Endodermal cell (in vitro differentiated cells): ENCODE data around the gene SLC49A4. TPM values are rescaled to one million over a fixed set of nuclear protein-coding genes. Genes with fewer than 3 reads are reported as not detected.

Source experiments
- DNase-seq: peaks from one replicate; pipeline ENCODE4 v3.0.0-alpha.2; 2017
- H3K27ac ChIP-seq: 2 replicates; pipeline ENCODE4 v1.5.1; 2013; ENCODE audit warnings: mild to moderate bottlenecking, low read depth, low read length, moderate library complexity
- H3K27me3 ChIP-seq: 2 replicates; pipeline ENCODE4 v1.6.1; 2013; ENCODE audit warnings: mild to moderate bottlenecking, low read length, moderate library complexity; ENCODE audit not compliant: insufficient read depth, control insufficient read depth, poor library complexity, severe bottlenecking
- H3K36me3 ChIP-seq: 2 replicates; pipeline ENCODE4 v1.7.0; 2013; ENCODE audit warnings: mild to moderate bottlenecking, low read length, moderate library complexity; ENCODE audit not compliant: control insufficient read depth, insufficient read depth
- H3K4me1 ChIP-seq: one replicate; pipeline ENCODE4 v1.7.0; 2013; ENCODE audit warnings: low read length; ENCODE audit not compliant: control insufficient read depth, insufficient read depth
- H3K4me3 ChIP-seq: 2 replicates; pipeline ENCODE4 v1.5.1; 2013; ENCODE audit warnings: mild to moderate bottlenecking, low read length, moderate library complexity
- H3K9ac ChIP-seq: 2 replicates; pipeline ENCODE4 v1.6.1; 2013; ENCODE audit warnings: mild to moderate bottlenecking, low read length, moderate library complexity; ENCODE audit not compliant: poor library complexity, severe bottlenecking; ENCODE audit errors: extremely low read depth
- H3K9me3 ChIP-seq: 2 replicates; pipeline ENCODE4 v1.6.1; 2013; ENCODE audit warnings: mild to moderate bottlenecking, low read length, moderate library complexity; ENCODE audit not compliant: control insufficient read depth
- H3K27ac Mint-ChIP-seq: 2 replicates; pipeline ENCODE4 v1.8.0; 2020; ENCODE audit warnings: mixed read lengths
- H3K27me3 Mint-ChIP-seq: 2 replicates; pipeline ENCODE4 v1.8.0; 2021; ENCODE audit warnings: mild to moderate bottlenecking, mixed read lengths; ENCODE audit not compliant: insufficient read depth
- H3K36me3 Mint-ChIP-seq: 2 replicates; pipeline ENCODE4 v1.8.0; 2020; ENCODE audit warnings: low read depth, mixed read lengths
- H3K4me1 Mint-ChIP-seq: 2 replicates; pipeline ENCODE4 v1.8.0; 2020; ENCODE audit warnings: mixed read lengths
- H3K4me3 Mint-ChIP-seq: 2 replicates; pipeline ENCODE4 v1.8.0; 2020; ENCODE audit warnings: mild to moderate bottlenecking, moderate library complexity, mixed read lengths
- H3K9me3 Mint-ChIP-seq: 2 replicates; pipeline ENCODE4 v1.8.0; 2020; ENCODE audit warnings: mild to moderate bottlenecking, mixed read lengths
- CTCF ChIP-seq: fragments of 200-600 bp; sonication (generic); conservative IDR thresholded peaks from 2 replicates; pipeline ENCODE4 v1.5.0; 2021; ENCODE audit warnings: antibody characterized with exemption, mild to moderate bottlenecking
- WGBS, 2 experiments: methylation state at CpG; one replicate each; pipeline versions ENCODE4 v1.1.5 to v1.1.7; 2013; ENCODE audit warnings: missing lambda C conversion rate in 2 of 2, mixed read lengths in 1 of 2; ENCODE audit not compliant: insufficient coverage in 1 of 2, insufficient read length in 1 of 2; 5-methylcytosine and 5-hydroxymethylcytosine counted together
- total RNA-seq, 2 donors: library from RNA; stranded (reverse); fragmentation: NEBNext Ultra II Directional in 1 of 2; extraction: Animal tissue kit (Norgen Biotek cat#: 25700) in 1 of 2; gene quantifications; 2 replicates in 1 of 2; 3 replicates in 1 of 2; pipeline ENCODE4 v1.2.1, GENCODE V29; 2021

Gene SLC49A4
- total RNA-seq, 2 donors from 2014 or later = 12.2 to 14.9 TPM

- Mint-ChIP-seq H3K9me3 (peaks cover 1% of the 10 kb centered on the region), H3K4me3 (no peak overlapping the region), H3K4me1 (peaks cover 13% of the 10 kb centered on the region), H3K27me3 (no peaks in the 10 kb centered on the region), H3K36me3 (no peaks in the 10 kb centered on the region), H3K27ac (no peak overlapping the region)
- Histone ChIP-seq H3K4me1 (no peaks in the 10 kb centered on the region), H3K4me3 (no peak overlapping the region), H3K9me3 (no peaks in the 10 kb centered on the region), H3K9ac (no peak overlapping the region), H3K36me3 (no peaks in the 10 kb centered on the region), H3K27me3 (no peaks in the 10 kb centered on the region), H3K27ac (no peak overlapping the region)
- 95 to 99% methylated on average over 12 to 21 of the region's 21 CpGs for WGBS, 2 experiments
- no peak for TF ChIP-seq CTCF
- DNase-seq = no peak
Measured at GRCh38 chr3:122892118-122892960, 97.5 kb downstream of the SLC49A4 start.

GRCh38 chr3:122893282-122893681 is 98.4 kb downstream of the SLC49A4 start:
- no peak for DNase-seq
- H3K27ac ChIP-seq = no peak overlapping the region
- H3K36me3 ChIP-seq = no peaks in the 10 kb centered on the region
- no peaks in the 10 kb centered on the region for H3K27me3 Mint-ChIP-seq
- H3K4me3 Mint-ChIP-seq = no peak overlapping the region
- H3K4me3 ChIP-seq = no peak overlapping the region
- 89 to 91% methylated on average over 8 of the region's 8 CpGs for WGBS, 2 experiments
- no peak for TF ChIP-seq CTCF
- H3K4me1 Mint-ChIP-seq = peaks cover 13% of the 10 kb centered on the region
- peaks cover 1% of the 10 kb centered on the region for H3K9me3 Mint-ChIP-seq
- no peak overlapping the region for H3K9ac ChIP-seq
- no peaks in the 10 kb centered on the region for H3K27me3 ChIP-seq
- H3K4me1 ChIP-seq = no peaks in the 10 kb centered on the region
- no peaks in the 10 kb centered on the region for H3K9me3 ChIP-seq
- H3K27ac Mint-ChIP-seq = no peak overlapping the region
- H3K36me3 Mint-ChIP-seq = no peaks in the 10 kb centered on the region

GRCh38 chr3:122893754-122894668 is 99.1 kb downstream of the SLC49A4 start:
- Mint-ChIP-seq H3K27me3 (no peaks in the 10 kb centered on the region), H3K4me3 (no peak overlapping the region), H3K27ac (no peak overlapping the region), H3K36me3 (no peaks in the 10 kb centered on the region), H3K4me1 (peaks cover 13% of the 10 kb centered on the region), H3K9me3 (peaks cover 1% of the 10 kb centered on the region)
- Histone ChIP-seq H3K4me3 (no peak overlapping the region), H3K9ac (no peak overlapping the region), H3K27ac (no peak overlapping the region), H3K9me3 (no peaks in the 10 kb centered on the region), H3K4me1 (no peaks in the 10 kb centered on the region), H3K27me3 (no peaks in the 10 kb centered on the region), H3K36me3 (no peaks in the 10 kb centered on the region)
- no peak for DNase-seq
- 65 to 78% methylated on average over 9 to 17 of the region's 17 CpGs for WGBS, 2 experiments
- TF ChIP-seq CTCF = no peak
